GM12878 (cell line): ENCODE data around the gene LIFR. TPM values are rescaled to one million over a fixed set of nuclear protein-coding genes. Genes with fewer than 3 reads are reported as not detected.

Experiments used
- ATAC-seq: fragments of 200-7000 bp; cut with Tn5 transposase; 3 replicates; pipeline ENCODE4 v1.9.1; 2020; ENCODE audit warnings: mild to moderate bottlenecking, moderate library complexity
- BruUV-seq: library from RNA; stranded (reverse); fragments of 400-500 nt; replicated peaks from 2 replicates; lab custom pipeline; 2021; lab: Mats Ljungman, UMichigan
- CTCF ChIA-PET: fragments of 300-600 bp; sonication (Branson Sonifier 250); formaldehyde crosslinking; extraction: SDS; loops from one replicate; lab custom pipeline; 2021; ENCODE audit warnings: inconsistent platforms; lab: Yijun Ruan, JAX
- POLR2A ChIA-PET: fragments of 350-600 bp; formaldehyde crosslinking; extraction: SDS; loops from one replicate; lab custom pipeline; 2021; ENCODE audit warnings: inconsistent platforms; lab: Charles Lee
- RAD21 ChIA-PET: fragments of 300-600 bp; sonication (Branson Sonifier 250); formaldehyde crosslinking; loops from one replicate; lab custom pipeline; 2023; ENCODE audit warnings: antibody characterized with exemption; ENCODE audit not compliant: unreplicated experiment; lab: Charles Lee
- SMC1A ChIA-PET: fragments of 300-600 bp; sonication (Branson Sonifier 250); formaldehyde crosslinking; loops from one replicate; lab custom pipeline; 2023; ENCODE audit not compliant: unreplicated experiment, uncharacterized antibody; lab: Charles Lee
- DNase-seq: peaks from one replicate; pipeline ENCODE4 v3.0.0-alpha.2; 2011; ENCODE audit warnings: low read depth, low spot score
- FAIRE-seq: peaks from 3 replicates; lab custom pipeline; 2011; peaks lifted over from hg19 to GRCh38; lab: Jason Lieb, UNC
- H2AFZ ChIP-seq: 2 replicates; pipeline ENCODE4 v1.6.0; 2011; ENCODE audit warnings: low read depth, low read length, control low read depth; ENCODE audit not compliant: control insufficient read depth
- H3K27ac ChIP-seq: 2 replicates; pipeline ENCODE4 v1.5.1; 2011; ENCODE audit warnings: control low read depth; ENCODE audit not compliant: control insufficient read depth, insufficient read depth
- H3K27me3 ChIP-seq, 2 experiments: replicated peaks in 1 of 2; 2 replicates each; pipeline versions ENCODE4 v1.6.0 to v1.6.1; 2011; ENCODE audit warnings: low read length in 1 of 2; ENCODE audit not compliant: control insufficient read depth in 2 of 2, insufficient read depth in 2 of 2
- H3K36me3 ChIP-seq, 2 experiments: 2 replicates each; pipeline ENCODE4 v1.5.1; 2011; ENCODE audit warnings: low read length in 1 of 2; ENCODE audit not compliant: control insufficient read depth in 2 of 2, insufficient read depth in 2 of 2
- H3K4me1 ChIP-seq: 2 replicates; pipeline ENCODE4 v1.6.1; 2011; ENCODE audit warnings: mild to moderate bottlenecking, low read length, moderate library complexity, mixed read lengths; ENCODE audit not compliant: control insufficient read depth, insufficient read depth
- H3K4me2 ChIP-seq: 2 replicates; pipeline ENCODE4 v1.6.0; 2011; ENCODE audit warnings: control low read depth; ENCODE audit not compliant: control insufficient read depth, insufficient read depth
- H3K4me3 ChIP-seq: fragments of 200-600 bp; sonication (generic); 2 replicates; pipeline ENCODE4 v1.5.1; 2016
- H3K79me2 ChIP-seq: 2 replicates; pipeline ENCODE4 v1.6.0; 2011; ENCODE audit warnings: low read length; ENCODE audit not compliant: control insufficient read depth, insufficient read depth
- H3K9ac ChIP-seq: 2 replicates; pipeline ENCODE4 v1.8.0; 2011; ENCODE audit warnings: low read length, control low read depth, mixed read lengths; ENCODE audit not compliant: control insufficient read depth, insufficient read depth
- H3K9me3 ChIP-seq: replicated peaks from 3 replicates; pipeline ENCODE4 v1.5.1; 2011; ENCODE audit warnings: mild to moderate bottlenecking, low read length; ENCODE audit not compliant: control insufficient read depth, insufficient read depth
- H4K20me1 ChIP-seq: 2 replicates; pipeline ENCODE4 v1.6.0; 2011; ENCODE audit not compliant: control insufficient read depth, insufficient read depth
- CEBPB ChIP-seq, 2 experiments: fragments of 150-350 bp in 1 of 2; IDR thresholded peaks; 2 replicates each; pipeline ENCODE4 v1.6.1; 2012 to 2014; ENCODE audit warnings: low read depth in 2 of 2, low read length in 2 of 2, borderline replicate concordance in 1 of 2, inconsistent platforms in 1 of 2
- DPF2 ChIP-seq: fragments of 450-650 bp; IDR thresholded peaks from 2 replicates; pipeline ENCODE4 v1.6.1; 2017; ENCODE audit warnings: mild to moderate bottlenecking
- EED ChIP-seq: sonication (generic); IDR thresholded peaks from 2 replicates; pipeline ENCODE4 v1.6.1; 2016; ENCODE audit warnings: antibody characterized with exemption, low read depth
- EP300 ChIP-seq, 2 experiments: fragments of 150-350 bp in 1 of 2; IDR thresholded peaks; 2 replicates each; pipeline ENCODE4 v1.6.1; 2011 to 2012; ENCODE audit warnings: low read depth in 2 of 2, low read length in 2 of 2, borderline replicate concordance in 1 of 2, improper control_type of control experiment in 1 of 2, inconsistent platforms in 1 of 2; ENCODE audit not compliant: control insufficient read depth in 1 of 2
- ETV6 ChIP-seq, 2 experiments: fragments of 450-650 bp in 1 of 2; IDR thresholded peaks in 1 of 2; conservative IDR thresholded peaks in 1 of 2; 2 replicates each; pipeline ENCODE4 v1.6.1; 2014; ENCODE audit warnings: antibody characterized with exemption in 1 of 2, borderline replicate concordance in 1 of 2, low read depth in 1 of 2, mild to moderate bottlenecking in 1 of 2, moderate library complexity in 1 of 2
- GATAD2B ChIP-seq: fragments of 450-650 bp; conservative IDR thresholded peaks from 2 replicates; pipeline ENCODE4 v1.6.1; 2017; ENCODE audit warnings: low read depth, mild to moderate bottlenecking, moderate library complexity
- IKZF2 ChIP-seq, 2 experiments: fragments of 450-650 bp; IDR thresholded peaks; 2 replicates each; pipeline ENCODE4 v1.6.1; 2017; ENCODE audit warnings: mild to moderate bottlenecking in 2 of 2, moderate library complexity in 2 of 2
- MEF2B ChIP-seq: fragments of 450-650 bp; IDR thresholded peaks from 2 replicates; pipeline ENCODE4 v1.6.1; 2018; ENCODE audit warnings: mild to moderate bottlenecking, moderate library complexity; ENCODE audit not compliant: partially characterized antibody, poor library complexity, severe bottlenecking
- NBN ChIP-seq: fragments of 450-650 bp; IDR thresholded peaks from 2 replicates; pipeline ENCODE4 v1.6.1; 2016
- PAX5 ChIP-seq: IDR thresholded peaks from 2 replicates; pipeline ENCODE4 v1.6.1; 2011; ENCODE audit warnings: low read depth, low read length, borderline replicate concordance
- POU2F2 ChIP-seq: IDR thresholded peaks from 3 replicates; pipeline ENCODE4 v1.6.1; 2011; ENCODE audit warnings: low read depth, mild to moderate bottlenecking, low read length, borderline replicate concordance
- RAD21 ChIP-seq: IDR thresholded peaks from 2 replicates; pipeline ENCODE4 v1.6.1; 2011; ENCODE audit warnings: mild to moderate bottlenecking, low read depth, low read length, moderate library complexity; ENCODE audit not compliant: insufficient read depth
- RELA ChIP-seq: fragments of 450-650 bp; IDR thresholded peaks from 2 replicates; pipeline ENCODE4 v1.8.0; 2014; ENCODE audit warnings: borderline replicate concordance; ENCODE audit not compliant: partially characterized antibody
- TARDBP ChIP-seq: IDR thresholded peaks from 2 replicates; pipeline ENCODE4 v1.6.1; 2016; ENCODE audit warnings: borderline replicate concordance
- ZNF217 ChIP-seq: fragments of 450-650 bp; IDR thresholded peaks from 2 replicates; pipeline ENCODE4 v1.6.1; 2017; ENCODE audit warnings: antibody characterized with exemption, mild to moderate bottlenecking
- WGBS: methylation state at CpG from one replicate; pipeline ENCODE4 v1.1.6; 2016; ENCODE audit warnings: low lambda C conversion rate; ENCODE audit not compliant: insufficient replicate concordance, insufficient coverage; ENCODE audit errors: missing lambda C conversion rate; 5-methylcytosine and 5-hydroxymethylcytosine counted together
- in situ Hi-C: fragments of 300-500 bp; cut with MboI; formaldehyde crosslinking; loops from 9 replicates; pipeline ENCODE4 v1.14.3; 2018; ENCODE audit warnings: mixed read lengths
- intact Hi-C: fragments of 100-400 bp; cut with micrococcal nuclease; formaldehyde crosslinking; loops from one replicate; pipeline ENCODE4 v1.14.2; 2022; ENCODE audit not compliant: unreplicated experiment
- polyA plus RNA-seq, 11 experiments: library from polyadenylated mRNA; depleted of rRNA in 4 of 11; unstranded in 6 of 11; stranded (reverse) in 5 of 11; fragments of >200 nt; fragmentation: Nextera tagmentation in 4 of 11; fragmentation: Illumina TruSeq in 1 of 11; extraction: Ambion mirVana in 4 of 11; extraction: Trizol in 1 of 11; gene quantifications; 1 replicate in 1 of 11; 2 replicates in 10 of 11; pipeline versions ENCODE4 v1.2.1 to v1.2.3, GENCODE V29; 2011 to 2016; ENCODE audit warnings: inconsistent platforms in 2 of 11, missing spikeins in 2 of 11, low read depth in 1 of 11
- total RNA-seq, 4 experiments: library from RNA; depleted of rRNA in 3 of 4; stranded (reverse); fragments of >200 nt in 3 of 4; fragmentation: Illumina TruSeq in 1 of 4; extraction: Trizol in 1 of 4; gene quantifications; 2 replicates each; pipeline versions ENCODE4 v1.2.1 to v1.2.3, GENCODE V29; 2013 to 2021
- TF ChIP-seq, protein P1 (sequence below): fragments of 450-650 bp; IDR thresholded peaks from 2 replicates; pipeline ENCODE4 v1.6.1; 2017; ENCODE audit warnings: low read depth, mild to moderate bottlenecking, moderate library complexity
- TF ChIP-seq, protein P2 (sequence below): IDR thresholded peaks from 2 replicates; pipeline ENCODE4 v1.6.1; 2012; ENCODE audit warnings: low read length, inconsistent platforms
- TF ChIP-seq, protein P3 (sequence below), 3 experiments: IDR thresholded peaks in 2 of 3; conservative IDR thresholded peaks in 1 of 3; 2 replicates each; pipeline ENCODE4 v1.5.1; 2011; ENCODE audit warnings: low read depth in 3 of 3, low read length in 3 of 3, mild to moderate bottlenecking in 3 of 3, control low read depth in 2 of 3, moderate library complexity in 2 of 3, inconsistent platforms in 1 of 3, mixed read lengths in 1 of 3; ENCODE audit not compliant: control insufficient read depth in 2 of 3, insufficient read depth in 1 of 3; ENCODE audit errors: extremely low read depth in 1 of 3

The LIFR gene
- total and polyA plus RNA-seq, 10 of the 15 experiments (the other 5 are each of a cell fraction or from before 2014, with no cell fraction given) = 0.10 TPM; not detected in 9

DNA sequence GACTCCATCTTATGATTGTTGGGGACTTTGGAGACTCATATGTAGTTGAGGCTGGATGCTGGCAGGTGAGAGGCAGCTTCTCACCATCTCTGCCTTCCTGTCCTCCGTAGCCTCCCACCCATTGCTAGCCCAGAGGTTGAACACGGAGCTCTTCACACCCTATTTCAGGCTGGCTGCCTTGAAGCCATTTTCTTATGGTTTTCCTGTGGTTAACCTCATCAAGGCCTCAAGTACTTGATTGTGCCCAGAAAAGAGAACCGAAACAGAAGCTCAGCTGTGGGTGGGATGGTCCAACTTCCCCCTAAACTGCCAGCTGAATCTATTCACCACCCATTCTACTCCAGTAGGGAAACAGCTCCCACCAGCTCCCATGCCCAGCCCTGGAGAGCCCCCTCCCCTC lies 102.9 kb downstream of the LIFR start:
- Histone ChIP-seq H3K9me3 (peaks cover 4% of the 10 kb centered on the region; the same call in 2 of the 3 replicates), H3K9ac (no peak overlapping the region), H4K20me1 (no peaks in the 10 kb centered on the region), H3K27me3 (peaks cover 0 to 21% of the 10 kb centered on the region in 2 experiments), H3K36me3 (no peaks in the 10 kb centered on the region), H3K79me2 (no peaks in the 10 kb centered on the region), H3K4me1 (peaks cover 16% of the 10 kb centered on the region), H2AFZ (no peak overlapping the region), H3K4me2 (peak overlapping the region; percentile 46), H3K4me3 (no peak overlapping the region), H3K27ac (no peak overlapping the region)
- no TSS peak for BruUV-seq
- POLR2A ChIA-PET = no interaction called here
- 0% methylated on average over 3 of the region's 3 CpGs for WGBS
- ATAC-seq (peak; percentile 98), DNase-seq (peak; percentile 89), FAIRE-seq (peak; percentile 89)
- intact Hi-C loops (loop anchor here (10.0 kb wide), 1 partner anchor 621 kb away; the partner anchor contains the start of gene RICTOR), in situ Hi-C loops (no loop called here)
- RAD21 ChIA-PET = interaction anchor here (0.9 to 1.9 kb wide), 4 partner anchors 10 to 627 kb away, joined by 3 to 16 read pairs (median 4); no protein-coding TSS in a partner anchor
- SMC1A ChIA-PET = interaction anchor here (0.7 to 4.7 kb wide), 4 partner anchors 10 to 360 kb away, joined by 3 to 19 read pairs (median 3); no protein-coding TSS in a partner anchor
- CTCF ChIA-PET = interaction anchor here (1.1 to 6.2 kb wide), 4 partner anchors 11 to 356 kb away, joined by 3 to 48 read pairs (median 7); no protein-coding TSS in a partner anchor
- TF ChIP-seq GATAD2B = peak; percentile 54; the same call in 1 of the 2 replicates
- peak; percentile 98 for TF ChIP-seq EED
- peak; percentile 96 for TF ChIP-seq DPF2
- peak; percentile 90 for TF ChIP-seq MEF2B
- TF ChIP-seq RAD21 = no peak
- TF ChIP-seq RELA = peak; percentile 47
- TF ChIP-seq PAX5 = peak; percentile 99
- TF ChIP-seq CEBPB (IDR thresholded peaks at IDR 0.05; ENCODE audit: borderline replicate concordance in 1 of 2, low read depth in 2 of 2, low read length in 2 of 2) = peak in 1 of 2 experiments; percentile 94; a peak in 2 of 4 replicates
- TF ChIP-seq, protein P1, sequence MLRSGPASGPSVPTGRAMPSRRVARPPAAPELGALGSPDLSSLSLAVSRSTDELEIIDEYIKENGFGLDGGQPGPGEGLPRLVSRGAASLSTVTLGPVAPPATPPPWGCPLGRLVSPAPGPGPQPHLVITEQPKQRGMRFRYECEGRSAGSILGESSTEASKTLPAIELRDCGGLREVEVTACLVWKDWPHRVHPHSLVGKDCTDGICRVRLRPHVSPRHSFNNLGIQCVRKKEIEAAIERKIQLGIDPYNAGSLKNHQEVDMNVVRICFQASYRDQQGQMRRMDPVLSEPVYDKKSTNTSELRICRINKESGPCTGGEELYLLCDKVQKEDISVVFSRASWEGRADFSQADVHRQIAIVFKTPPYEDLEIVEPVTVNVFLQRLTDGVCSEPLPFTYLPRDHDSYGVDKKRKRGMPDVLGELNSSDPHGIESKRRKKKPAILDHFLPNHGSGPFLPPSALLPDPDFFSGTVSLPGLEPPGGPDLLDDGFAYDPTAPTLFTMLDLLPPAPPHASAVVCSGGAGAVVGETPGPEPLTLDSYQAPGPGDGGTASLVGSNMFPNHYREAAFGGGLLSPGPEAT = peak; percentile 91
- TF ChIP-seq POU2F2 = peak; percentile 91
- peak; percentile 90 to 92 for TF ChIP-seq IKZF2 (IDR thresholded peaks at IDR 0.05)
- peak; percentile 91 for TF ChIP-seq ZNF217
- TF ChIP-seq, protein P2, sequence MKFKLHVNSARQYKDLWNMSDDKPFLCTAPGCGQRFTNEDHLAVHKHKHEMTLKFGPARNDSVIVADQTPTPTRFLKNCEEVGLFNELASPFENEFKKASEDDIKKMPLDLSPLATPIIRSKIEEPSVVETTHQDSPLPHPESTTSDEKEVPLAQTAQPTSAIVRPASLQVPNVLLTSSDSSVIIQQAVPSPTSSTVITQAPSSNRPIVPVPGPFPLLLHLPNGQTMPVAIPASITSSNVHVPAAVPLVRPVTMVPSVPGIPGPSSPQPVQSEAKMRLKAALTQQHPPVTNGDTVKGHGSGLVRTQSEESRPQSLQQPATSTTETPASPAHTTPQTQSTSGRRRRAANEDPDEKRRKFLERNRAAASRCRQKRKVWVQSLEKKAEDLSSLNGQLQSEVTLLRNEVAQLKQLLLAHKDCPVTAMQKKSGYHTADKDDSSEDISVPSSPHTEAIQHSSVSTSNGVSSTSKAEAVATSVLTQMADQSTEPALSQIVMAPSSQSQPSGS = peak; percentile 92
- peak in 1 of 2 experiments; percentile 80; a peak in 2 of 4 replicates for TF ChIP-seq ETV6 (conservative IDR thresholded peaks at IDR 0.05 in 1 of 2, IDR thresholded peaks at IDR 0.05 in 1 of 2; ENCODE audit: borderline replicate concordance in 1 of 2, low read depth in 1 of 2)
- peak; percentile 59 for TF ChIP-seq NBN
- TF ChIP-seq, protein P3, sequence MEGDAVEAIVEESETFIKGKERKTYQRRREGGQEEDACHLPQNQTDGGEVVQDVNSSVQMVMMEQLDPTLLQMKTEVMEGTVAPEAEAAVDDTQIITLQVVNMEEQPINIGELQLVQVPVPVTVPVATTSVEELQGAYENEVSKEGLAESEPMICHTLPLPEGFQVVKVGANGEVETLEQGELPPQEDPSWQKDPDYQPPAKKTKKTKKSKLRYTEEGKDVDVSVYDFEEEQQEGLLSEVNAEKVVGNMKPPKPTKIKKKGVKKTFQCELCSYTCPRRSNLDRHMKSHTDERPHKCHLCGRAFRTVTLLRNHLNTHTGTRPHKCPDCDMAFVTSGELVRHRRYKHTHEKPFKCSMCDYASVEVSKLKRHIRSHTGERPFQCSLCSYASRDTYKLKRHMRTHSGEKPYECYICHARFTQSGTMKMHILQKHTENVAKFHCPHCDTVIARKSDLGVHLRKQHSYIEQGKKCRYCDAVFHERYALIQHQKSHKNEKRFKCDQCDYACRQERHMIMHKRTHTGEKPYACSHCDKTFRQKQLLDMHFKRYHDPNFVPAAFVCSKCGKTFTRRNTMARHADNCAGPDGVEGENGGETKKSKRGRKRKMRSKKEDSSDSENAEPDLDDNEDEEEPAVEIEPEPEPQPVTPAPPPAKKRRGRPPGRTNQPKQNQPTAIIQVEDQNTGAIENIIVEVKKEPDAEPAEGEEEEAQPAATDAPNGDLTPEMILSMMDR (IDR thresholded peaks at IDR 0.05 in 2 of 3, conservative IDR thresholded peaks at IDR 0.05 in 1 of 3; ENCODE audit: control insufficient read depth in 2 of 3, extremely low read depth in 1 of 3, insufficient read depth in 1 of 3, low read depth in 3 of 3, low read length in 3 of 3) = no peak
- peak; percentile 87 to 88 for TF ChIP-seq EP300 (IDR thresholded peaks at IDR 0.05; ENCODE audit: borderline replicate concordance in 1 of 2, control insufficient read depth in 1 of 2, low read depth in 2 of 2, low read length in 2 of 2)
- no peak for TF ChIP-seq TARDBP
